Pancreas (tissue), 10 donors: ENCODE data around the gene TBC1D2. TPM values are rescaled to one million over a fixed set of nuclear protein-coding genes. Genes with fewer than 3 reads are reported as not detected.

Source experiments
- ATAC-seq, 4 donors: fragments of 200-7000 bp; cut with Tn5 transposase; one replicate each; pipeline versions ENCODE4 v1.8.0 to v1.9.1; 2020; ENCODE audit warnings: mild to moderate bottlenecking in 4 of 4, moderate library complexity in 4 of 4
- DNase-seq, 6 donors: peaks; one replicate each; pipeline ENCODE4 v3.0.0-alpha.2; 2020
- FAIRE-seq: peaks from 2 replicates; lab custom pipeline; 2012; peaks lifted over from hg19 to GRCh38; lab: Jason Lieb, UNC
- H3K27ac ChIP-seq, 4 donors: fragments of 200-600 bp; sonication (generic); 1 replicate in 3 of 4; 2 replicates in 1 of 4; pipeline versions ENCODE4 v1.5.0 to v1.8.0; 2020
- H3K27me3 ChIP-seq, 4 donors: fragments of 200-600 bp; one replicate each; pipeline ENCODE4 v1.8.0; 2021
- H3K36me3 ChIP-seq, 3 donors: fragments of 200-600 bp; sonication (generic) in 1 of 3; one replicate each; pipeline versions ENCODE4 v1.5.0 to v1.8.0; 2020 to 2021
- H3K4me1 ChIP-seq, 3 donors: fragments of 200-600 bp; one replicate each; pipeline ENCODE4 v1.8.0; 2021
- H3K4me3 ChIP-seq, 4 donors: fragments of 200-600 bp; sonication (generic) in 2 of 4; one replicate each; pipeline versions ENCODE4 v1.5.0 to v1.8.0; 2020 to 2021
- H3K9me3 ChIP-seq, 4 donors: fragments of 200-600 bp; one replicate each; pipeline ENCODE4 v1.8.0; 2021
- CTCF ChIP-seq, 4 donors: fragments of 200-600 bp; sonication (generic) in 3 of 4; IDR thresholded peaks; one replicate each; pipeline versions ENCODE4 v1.5.0 to v1.8.0; 2021; ENCODE audit warnings: antibody characterized with exemption in 4 of 4
- WGBS, 2 donors: extraction: QIAGEN DNeasy Blood & Tissue Kit; methylation state at CpG; one replicate each; pipeline ENCODE4 v1.1.7; 2013; 5-methylcytosine and 5-hydroxymethylcytosine counted together
- intact Hi-C, 3 donors: fragments of 100-400 bp; cut with DNase I; formaldehyde crosslinking; loops; one replicate each; pipeline versions ENCODE4 v1.11.1 to v1.14.2; 2022
- polyA plus RNA-seq, 2 donors: library from polyadenylated mRNA; stranded (reverse); fragments of 200-250 nt; gene quantifications; one replicate each; pipeline ENCODE4 v1.2.3, GENCODE V29; 2013
- total RNA-seq, 6 donors: library from RNA; stranded (reverse); fragmentation: NEBNext Ultra II Directional in 4 of 6; extraction: Animal tissue kit (Norgen Biotek cat#: 25700) in 4 of 6; gene quantifications; one replicate each; pipeline versions ENCODE4 v1.2.1 to v1.2.4, GENCODE V29; 2021 to 2023
- donor health status: healthy with polysubstance abuse.
- donor health status: DM: no; HTN: no; CAD: no; lungs with moderate emphysema.
- donor health status: DM: no; HTN: no; CAD: no.
- donor health status: control.
- donor health status: control.
- donor health status: Bipolar disorder and iron deficiency.
- donor health status: DM: yes; HTN: yes; CAD: no.
- donor health status: DM: no; HTN: no; CAD: no.
- donor health status: DM: no; HTN: no; CAD: no.
- donor health status: DM: yes; HTN: yes; CAD: no.

The TBC1D2 gene
- total and polyA plus RNA-seq, 8 donors: 1.9 to 5.2 (median 2.4) TPM

DNA sequence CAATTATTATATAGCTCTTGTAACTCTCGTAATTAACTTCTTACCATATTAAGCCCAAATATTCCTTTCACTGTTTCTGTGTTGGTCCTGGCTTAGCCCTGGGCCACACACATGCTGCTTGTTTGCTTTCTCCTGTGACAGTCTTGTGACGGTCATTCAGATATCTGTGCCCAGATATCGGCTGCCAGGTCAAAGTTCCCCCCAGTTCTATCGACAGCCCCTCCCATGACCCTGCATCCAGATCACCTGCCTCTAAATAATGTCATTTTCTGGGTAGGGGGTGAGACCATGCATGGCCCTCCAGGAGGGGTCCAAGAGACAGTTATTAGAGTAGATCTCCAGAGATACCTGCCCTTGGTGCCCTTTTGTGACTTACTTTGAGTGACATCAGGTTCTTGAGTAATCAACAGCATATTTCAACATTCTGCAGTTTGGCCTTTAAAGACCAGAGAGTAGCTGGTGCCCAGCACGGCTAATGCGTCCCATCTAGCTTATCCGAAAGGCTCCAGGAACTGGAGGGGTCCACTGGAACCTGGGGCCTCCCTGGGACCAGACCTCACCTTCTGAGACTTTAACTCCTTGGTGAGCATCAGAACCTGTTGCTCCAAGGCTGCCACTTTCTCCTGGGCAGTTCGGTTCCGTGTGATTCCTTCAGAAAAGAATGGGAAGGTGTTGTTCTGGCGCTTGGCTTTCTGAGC, 26.9 kb downstream of the TBC1D2 start:
- H3K9me3 ChIP-seq: no peaks in the 10 kb centered on the region
- no peak for TF ChIP-seq CTCF (IDR thresholded peaks at IDR 0.05)
- H3K4me1 ChIP-seq: no peaks in the 10 kb centered on the region
- H3K27ac ChIP-seq: no peak overlapping the region
- no peak overlapping the region for H3K4me3 ChIP-seq
- H3K27me3 ChIP-seq: no peaks in the 10 kb centered on the region
- ATAC-seq (no peak), FAIRE-seq (no peak), DNase-seq (no peak)
- H3K36me3 ChIP-seq: no peaks in the 10 kb centered on the region
- 67 to 71% methylated on average over 10 of the region's 10 CpGs for WGBS, 2 donors
- intact Hi-C loops: no loop called here

DNA sequence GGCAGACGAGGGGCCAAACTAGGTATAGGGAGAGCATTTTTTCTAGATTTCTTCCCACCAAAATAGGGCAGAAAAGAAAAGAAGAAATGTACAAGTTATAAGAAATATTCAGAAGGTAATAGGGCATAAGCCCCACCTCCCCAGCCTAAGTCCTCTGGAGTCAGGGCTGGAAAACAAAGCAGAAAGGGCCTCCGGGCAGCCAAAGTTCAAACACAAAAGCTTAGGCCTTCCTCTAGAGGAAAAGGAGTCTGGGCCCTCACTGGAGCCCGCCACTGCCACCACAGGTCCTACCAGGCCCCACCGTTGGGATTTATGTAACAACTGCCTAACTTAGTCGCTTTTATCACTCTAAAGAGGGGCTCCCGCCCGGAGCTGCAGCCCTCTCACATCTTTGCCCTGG, 27.6 kb downstream of the TBC1D2 start:
- WGBS, 2 donors: 76 to 85% methylated on average over 7 of the region's 7 CpGs
- no peak overlapping the region for H3K27ac ChIP-seq
- no peaks in the 10 kb centered on the region for H3K36me3 ChIP-seq
- FAIRE-seq: no peak
- no peaks in the 10 kb centered on the region for H3K4me1 ChIP-seq
- no peaks in the 10 kb centered on the region for H3K27me3 ChIP-seq
- no peak overlapping the region for H3K4me3 ChIP-seq
- intact Hi-C loops: no loop called here
- no peaks in the 10 kb centered on the region for H3K9me3 ChIP-seq
- no peak for ATAC-seq
- TF ChIP-seq CTCF (IDR thresholded peaks at IDR 0.05): no peak
- no peak for DNase-seq

DNA sequence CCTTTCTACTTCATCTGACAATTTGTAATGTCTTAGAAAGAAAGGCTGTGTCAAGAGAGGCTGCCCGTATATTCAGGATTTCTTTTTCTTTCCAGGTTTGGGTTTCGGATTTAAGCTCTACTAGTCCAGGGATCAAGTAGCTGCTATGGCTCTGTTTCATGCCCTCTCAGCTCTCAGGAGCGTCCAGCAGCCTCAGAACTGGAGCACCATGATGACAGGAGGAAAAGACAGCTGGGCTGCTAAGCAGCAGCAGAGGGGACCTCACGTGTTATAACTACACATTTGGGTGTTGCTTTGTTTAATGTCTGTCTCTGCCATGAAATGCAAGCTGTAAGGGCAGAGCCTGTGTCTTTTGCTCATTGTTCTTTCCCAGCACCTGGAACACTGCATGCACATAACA, 28.5 kb downstream of the TBC1D2 start:
- Histone ChIP-seq H3K36me3 (no peaks in the 10 kb centered on the region), H3K4me1 (no peaks in the 10 kb centered on the region), H3K9me3 (no peaks in the 10 kb centered on the region), H3K27ac (no peak overlapping the region), H3K27me3 (no peaks in the 10 kb centered on the region), H3K4me3 (no peak overlapping the region)
- ATAC-seq (peak in 1 of 4 donors; percentile 44), FAIRE-seq (no peak), DNase-seq (no peak)
- WGBS, 2 donors: 89 to 93% methylated on average over 4 of the region's 4 CpGs
- no peak for TF ChIP-seq CTCF (IDR thresholded peaks at IDR 0.05)
- intact Hi-C loops: no loop called here

DNA sequence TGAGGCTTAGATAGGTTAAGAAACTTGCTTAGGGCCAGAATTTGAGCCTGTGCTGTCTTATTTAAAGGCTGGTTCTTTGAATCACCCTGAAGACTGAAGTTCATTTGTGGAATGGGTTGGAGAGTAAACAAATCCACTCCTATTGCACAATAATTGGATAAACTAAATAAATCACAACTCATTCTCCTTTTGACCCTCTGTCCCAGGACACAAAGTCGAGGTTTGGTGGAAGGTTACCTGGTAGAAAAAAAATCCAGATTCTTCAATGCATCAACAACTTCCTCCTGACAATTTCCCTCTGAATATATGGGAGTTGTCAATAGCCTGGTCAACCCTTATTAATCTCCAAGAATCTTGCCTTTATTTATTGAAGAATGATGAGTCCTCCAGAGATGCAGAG, 28.9 kb downstream of the TBC1D2 start:
- Histone ChIP-seq H3K4me1 (no peaks in the 10 kb centered on the region), H3K4me3 (no peak overlapping the region), H3K27ac (no peak overlapping the region), H3K9me3 (no peaks in the 10 kb centered on the region), H3K36me3 (no peaks in the 10 kb centered on the region), H3K27me3 (no peaks in the 10 kb centered on the region)
- WGBS, 2 donors: 17 to 32% methylated on average over 1 of the region's 1 CpG
- intact Hi-C loops: no loop called here
- no peak for DNase-seq
- TF ChIP-seq CTCF (IDR thresholded peaks at IDR 0.05): no peak
- ATAC-seq: no peak
- FAIRE-seq: no peak

DNA sequence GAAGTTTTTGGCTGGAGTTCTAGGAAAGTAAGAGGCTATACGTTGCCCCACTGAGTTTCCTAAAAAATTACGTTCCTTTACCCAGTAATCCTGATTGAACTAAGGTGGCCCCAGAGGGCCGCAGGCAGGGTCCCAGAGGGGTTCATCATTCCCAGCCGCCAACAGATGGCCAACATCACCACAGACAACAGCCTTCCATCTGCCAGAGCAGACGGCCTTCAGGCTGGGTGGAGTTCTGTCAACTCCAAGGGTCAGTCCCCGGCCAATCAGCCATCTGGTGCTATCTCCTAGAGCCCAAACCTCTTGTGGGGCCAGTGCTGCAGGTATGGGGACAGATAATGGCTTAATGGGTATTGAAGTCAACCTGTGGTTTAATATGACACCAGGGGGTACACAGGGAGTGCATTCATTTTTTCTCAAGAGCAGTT, 30.4 kb downstream of the TBC1D2 start:
- WGBS, 2 donors: 88% methylated on average over 6 of the region's 6 CpGs
- intact Hi-C loops: no loop called here
- H3K9me3 ChIP-seq: no peaks in the 10 kb centered on the region
- H3K27ac ChIP-seq: no peak overlapping the region
- DNase-seq: no peak
- no peaks in the 10 kb centered on the region for H3K4me1 ChIP-seq
- FAIRE-seq: no peak
- no peak for ATAC-seq
- no peak for TF ChIP-seq CTCF (IDR thresholded peaks at IDR 0.05)
- H3K36me3 ChIP-seq: no peaks in the 10 kb centered on the region
- H3K4me3 ChIP-seq: no peak overlapping the region
- H3K27me3 ChIP-seq: no peaks in the 10 kb centered on the region
